ENCODE data around the gene UQCRQ.

DNA sequence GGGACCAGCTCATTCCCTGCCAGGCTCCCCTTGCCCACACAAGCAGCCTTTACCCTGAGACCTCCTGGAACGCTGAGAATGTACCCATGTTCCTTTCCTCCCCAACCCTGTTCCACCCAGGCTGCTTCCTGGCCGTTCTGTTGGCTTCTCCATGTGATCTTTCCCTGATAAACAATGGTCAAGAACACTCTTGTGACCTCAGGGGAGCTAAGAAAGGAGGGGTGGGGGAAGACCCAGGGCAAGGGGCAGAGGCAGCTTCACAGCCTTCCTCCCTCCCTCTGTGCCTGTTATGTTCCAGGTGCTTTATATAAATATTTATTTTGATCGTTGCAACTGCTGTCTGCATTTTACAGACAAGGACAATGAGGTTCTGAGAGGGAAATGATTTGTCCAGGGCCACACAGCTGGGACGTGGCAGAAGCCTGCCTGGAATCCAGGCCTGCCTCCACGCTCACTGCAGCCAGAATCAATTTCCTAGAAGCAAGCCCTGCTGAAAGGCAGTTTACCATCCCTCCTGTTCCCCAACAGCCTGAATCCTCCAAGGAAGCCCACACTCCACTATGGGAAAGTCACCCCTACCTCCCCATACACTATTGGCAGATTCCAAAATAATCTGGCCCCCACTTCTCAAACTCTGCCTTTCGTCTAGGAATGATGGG, 39.9 kb upstream of the UQCRQ start:
- TF ChIP-seq, protein P1, sequence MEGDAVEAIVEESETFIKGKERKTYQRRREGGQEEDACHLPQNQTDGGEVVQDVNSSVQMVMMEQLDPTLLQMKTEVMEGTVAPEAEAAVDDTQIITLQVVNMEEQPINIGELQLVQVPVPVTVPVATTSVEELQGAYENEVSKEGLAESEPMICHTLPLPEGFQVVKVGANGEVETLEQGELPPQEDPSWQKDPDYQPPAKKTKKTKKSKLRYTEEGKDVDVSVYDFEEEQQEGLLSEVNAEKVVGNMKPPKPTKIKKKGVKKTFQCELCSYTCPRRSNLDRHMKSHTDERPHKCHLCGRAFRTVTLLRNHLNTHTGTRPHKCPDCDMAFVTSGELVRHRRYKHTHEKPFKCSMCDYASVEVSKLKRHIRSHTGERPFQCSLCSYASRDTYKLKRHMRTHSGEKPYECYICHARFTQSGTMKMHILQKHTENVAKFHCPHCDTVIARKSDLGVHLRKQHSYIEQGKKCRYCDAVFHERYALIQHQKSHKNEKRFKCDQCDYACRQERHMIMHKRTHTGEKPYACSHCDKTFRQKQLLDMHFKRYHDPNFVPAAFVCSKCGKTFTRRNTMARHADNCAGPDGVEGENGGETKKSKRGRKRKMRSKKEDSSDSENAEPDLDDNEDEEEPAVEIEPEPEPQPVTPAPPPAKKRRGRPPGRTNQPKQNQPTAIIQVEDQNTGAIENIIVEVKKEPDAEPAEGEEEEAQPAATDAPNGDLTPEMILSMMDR (conservative IDR thresholded peaks at IDR 0.05; ENCODE audit: low read depth in 2 of 2): no peak
- TF ChIP-seq, protein P2, sequence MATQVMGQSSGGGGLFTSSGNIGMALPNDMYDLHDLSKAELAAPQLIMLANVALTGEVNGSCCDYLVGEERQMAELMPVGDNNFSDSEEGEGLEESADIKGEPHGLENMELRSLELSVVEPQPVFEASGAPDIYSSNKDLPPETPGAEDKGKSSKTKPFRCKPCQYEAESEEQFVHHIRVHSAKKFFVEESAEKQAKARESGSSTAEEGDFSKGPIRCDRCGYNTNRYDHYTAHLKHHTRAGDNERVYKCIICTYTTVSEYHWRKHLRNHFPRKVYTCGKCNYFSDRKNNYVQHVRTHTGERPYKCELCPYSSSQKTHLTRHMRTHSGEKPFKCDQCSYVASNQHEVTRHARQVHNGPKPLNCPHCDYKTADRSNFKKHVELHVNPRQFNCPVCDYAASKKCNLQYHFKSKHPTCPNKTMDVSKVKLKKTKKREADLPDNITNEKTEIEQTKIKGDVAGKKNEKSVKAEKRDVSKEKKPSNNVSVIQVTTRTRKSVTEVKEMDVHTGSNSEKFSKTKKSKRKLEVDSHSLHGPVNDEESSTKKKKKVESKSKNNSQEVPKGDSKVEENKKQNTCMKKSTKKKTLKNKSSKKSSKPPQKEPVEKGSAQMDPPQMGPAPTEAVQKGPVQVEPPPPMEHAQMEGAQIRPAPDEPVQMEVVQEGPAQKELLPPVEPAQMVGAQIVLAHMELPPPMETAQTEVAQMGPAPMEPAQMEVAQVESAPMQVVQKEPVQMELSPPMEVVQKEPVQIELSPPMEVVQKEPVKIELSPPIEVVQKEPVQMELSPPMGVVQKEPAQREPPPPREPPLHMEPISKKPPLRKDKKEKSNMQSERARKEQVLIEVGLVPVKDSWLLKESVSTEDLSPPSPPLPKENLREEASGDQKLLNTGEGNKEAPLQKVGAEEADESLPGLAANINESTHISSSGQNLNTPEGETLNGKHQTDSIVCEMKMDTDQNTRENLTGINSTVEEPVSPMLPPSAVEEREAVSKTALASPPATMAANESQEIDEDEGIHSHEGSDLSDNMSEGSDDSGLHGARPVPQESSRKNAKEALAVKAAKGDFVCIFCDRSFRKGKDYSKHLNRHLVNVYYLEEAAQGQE (IDR thresholded peaks at IDR 0.05; ENCODE audit: unreplicated experiment): no peak
- TF ChIP-seq EZH2 (IDR thresholded peaks at IDR 0.05; ENCODE audit: low read depth, unreplicated experiment): no peak
- TF ChIP-seq POLR2AphosphoS5 (IDR thresholded peaks at IDR 0.05; ENCODE audit: low read depth): no peak
- TF ChIP-seq ZNF114 (CRISPR knock-in tag; IDR thresholded peaks at IDR 0.05): no peak

Data from GM23338 (cell line).